A673 (cell line): Measurements from ENCODE around the gene MAPK8. TPM values are rescaled to one million over a fixed set of nuclear protein-coding genes. Genes with fewer than 3 reads are reported as not detected.

Experiments
- BruUV-seq: library from RNA; stranded (reverse); fragments of 400-500 nt; replicated peaks from 2 replicates; lab custom pipeline; 2021; lab: Mats Ljungman, UMichigan
- CTCF ChIA-PET: fragments of 300-600 bp; sonication (Branson Sonifier 250); formaldehyde crosslinking; loops from one replicate; lab custom pipeline; 2022; ENCODE audit warnings: antibody characterized with exemption; lab: Charles Lee
- POLR2A ChIA-PET: fragments of 300-600 bp; sonication (Branson Sonifier 250); formaldehyde crosslinking; loops from one replicate; lab custom pipeline; 2022; ENCODE audit warnings: antibody characterized with exemption; ENCODE audit not compliant: low non-redundant PET; lab: Charles Lee
- DNase-seq: peaks from one replicate; pipeline ENCODE4 v3.0.0-alpha.2; 2015; ENCODE audit warnings: low spot score
- H3K27ac ChIP-seq: fragments of 200-600 bp; sonication (generic); 2 replicates; pipeline ENCODE4 v1.5.1; 2016; ENCODE audit warnings: mixed run types, low read depth, mild to moderate bottlenecking, mixed read lengths, antibody characterized with exemption, low read length; ENCODE audit not compliant: poor library complexity, severe bottlenecking
- H3K27me3 ChIP-seq: fragments of 200-600 bp; sonication (generic); replicated peaks from 2 replicates; pipeline ENCODE4 v1.6.1; 2017; ENCODE audit warnings: mixed run types, low read depth, mild to moderate bottlenecking, mixed read lengths, antibody characterized with exemption, low read length; ENCODE audit not compliant: insufficient read depth, poor library complexity
- H3K36me3 ChIP-seq: fragments of 200-600 bp; sonication (generic); 2 replicates; pipeline ENCODE4 v1.6.1; 2016; ENCODE audit warnings: mixed run types, mild to moderate bottlenecking, mixed read lengths, antibody characterized with exemption, low read length; ENCODE audit not compliant: insufficient read depth, poor library complexity, severe bottlenecking
- H3K4me1 ChIP-seq: fragments of 200-600 bp; sonication (generic); 2 replicates; pipeline ENCODE4 v1.6.1; 2017; ENCODE audit warnings: mixed run types, mild to moderate bottlenecking, mixed read lengths, antibody characterized with exemption, low read length; ENCODE audit not compliant: insufficient read depth, poor library complexity, severe bottlenecking
- H3K4me3 ChIP-seq: fragments of 200-600 bp; sonication (generic); 2 replicates; pipeline ENCODE4 v1.5.1; 2016; ENCODE audit warnings: low read depth, mixed run types, mild to moderate bottlenecking, mixed read lengths, low read length; ENCODE audit not compliant: poor library complexity, severe bottlenecking
- H3K9me3 ChIP-seq: fragments of 200-600 bp; sonication (generic); 2 replicates; pipeline ENCODE4 v1.6.1; 2016; ENCODE audit warnings: mixed run types, low read depth, mild to moderate bottlenecking, mixed read lengths, antibody characterized with exemption, low read length; ENCODE audit not compliant: poor library complexity, severe bottlenecking
- EZH2 ChIP-seq: fragments of 200-600 bp; sonication (generic); IDR thresholded peaks from 2 replicates; pipeline ENCODE4 v1.6.1; 2017; ENCODE audit warnings: borderline replicate concordance, low read depth, mild to moderate bottlenecking, mixed read lengths, antibody characterized with exemption, low read length; ENCODE audit not compliant: poor library complexity, severe bottlenecking
- intact Hi-C: fragments of 100-400 bp; cut with micrococcal nuclease; formaldehyde crosslinking; loops from one replicate; pipeline ENCODE4 v1.10.0; 2022; ENCODE audit not compliant: unreplicated experiment
- total RNA-seq: library from RNA; stranded (reverse); gene quantifications from 2 replicates; pipeline ENCODE4 v1.2.3, GENCODE V29; 2021
- TF ChIP-seq, protein P1 (sequence below): fragments of 300-800, 200-600 bp; sonication (generic); conservative IDR thresholded peaks from 2 replicates; pipeline ENCODE4 v1.5.1; 2017; ENCODE audit warnings: low read depth, mild to moderate bottlenecking, antibody characterized with exemption, low read length, moderate library complexity, mixed read lengths

MAPK8 gene
- total RNA-seq, 1 experiment from 2014 or later: 52.0 TPM

DNA sequence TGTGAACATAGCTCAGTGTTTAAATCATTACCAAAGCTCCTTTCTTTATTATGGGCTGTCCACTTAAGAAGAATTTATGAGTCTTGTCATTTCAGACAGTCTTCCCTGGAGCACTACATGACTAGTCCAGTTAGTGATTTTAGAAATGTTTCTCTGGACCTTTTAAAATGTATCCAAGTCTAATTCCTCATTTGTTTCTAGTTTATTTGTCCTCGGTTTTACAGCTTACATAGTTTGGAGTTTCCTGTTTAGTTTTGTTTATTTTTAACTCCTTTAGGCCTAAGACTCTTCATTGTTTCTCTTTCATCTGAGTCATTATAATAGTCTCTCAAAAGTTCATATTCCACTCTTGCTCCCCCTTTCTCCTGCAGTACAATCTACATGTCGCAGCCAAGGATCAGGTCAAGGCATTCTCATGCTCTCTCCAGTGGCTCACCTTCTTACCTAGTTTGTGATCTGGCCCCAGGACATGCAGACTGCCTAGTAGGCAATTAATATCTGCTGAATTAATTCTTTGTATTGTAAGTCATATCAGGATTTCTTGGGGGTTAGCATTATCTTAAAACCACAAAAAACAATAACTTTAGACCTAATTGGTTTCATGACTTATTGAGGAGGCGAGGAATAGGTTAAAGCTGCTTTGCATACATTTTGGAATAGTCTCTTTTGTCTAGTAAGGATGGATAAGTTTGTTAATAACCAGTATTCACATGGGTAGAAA is 93.8 kb downstream of the MAPK8 start:
- H3K27ac ChIP-seq: no peak overlapping the region
- H3K27me3 ChIP-seq: no peaks in the 10 kb centered on the region
- BruUV-seq: no TSS peak
- DNase-seq: no peak
- no peaks in the 10 kb centered on the region for H3K36me3 ChIP-seq
- TF ChIP-seq, protein P1, sequence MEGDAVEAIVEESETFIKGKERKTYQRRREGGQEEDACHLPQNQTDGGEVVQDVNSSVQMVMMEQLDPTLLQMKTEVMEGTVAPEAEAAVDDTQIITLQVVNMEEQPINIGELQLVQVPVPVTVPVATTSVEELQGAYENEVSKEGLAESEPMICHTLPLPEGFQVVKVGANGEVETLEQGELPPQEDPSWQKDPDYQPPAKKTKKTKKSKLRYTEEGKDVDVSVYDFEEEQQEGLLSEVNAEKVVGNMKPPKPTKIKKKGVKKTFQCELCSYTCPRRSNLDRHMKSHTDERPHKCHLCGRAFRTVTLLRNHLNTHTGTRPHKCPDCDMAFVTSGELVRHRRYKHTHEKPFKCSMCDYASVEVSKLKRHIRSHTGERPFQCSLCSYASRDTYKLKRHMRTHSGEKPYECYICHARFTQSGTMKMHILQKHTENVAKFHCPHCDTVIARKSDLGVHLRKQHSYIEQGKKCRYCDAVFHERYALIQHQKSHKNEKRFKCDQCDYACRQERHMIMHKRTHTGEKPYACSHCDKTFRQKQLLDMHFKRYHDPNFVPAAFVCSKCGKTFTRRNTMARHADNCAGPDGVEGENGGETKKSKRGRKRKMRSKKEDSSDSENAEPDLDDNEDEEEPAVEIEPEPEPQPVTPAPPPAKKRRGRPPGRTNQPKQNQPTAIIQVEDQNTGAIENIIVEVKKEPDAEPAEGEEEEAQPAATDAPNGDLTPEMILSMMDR: no peak
- TF ChIP-seq EZH2: no peak
- POLR2A ChIA-PET: no interaction called here
- intact Hi-C loops: no loop called here
- CTCF ChIA-PET: no interaction called here
- H3K9me3 ChIP-seq: no peaks in the 10 kb centered on the region
- H3K4me1 ChIP-seq: peaks cover 47% of the 10 kb centered on the region
- no peak overlapping the region for H3K4me3 ChIP-seq

DNA sequence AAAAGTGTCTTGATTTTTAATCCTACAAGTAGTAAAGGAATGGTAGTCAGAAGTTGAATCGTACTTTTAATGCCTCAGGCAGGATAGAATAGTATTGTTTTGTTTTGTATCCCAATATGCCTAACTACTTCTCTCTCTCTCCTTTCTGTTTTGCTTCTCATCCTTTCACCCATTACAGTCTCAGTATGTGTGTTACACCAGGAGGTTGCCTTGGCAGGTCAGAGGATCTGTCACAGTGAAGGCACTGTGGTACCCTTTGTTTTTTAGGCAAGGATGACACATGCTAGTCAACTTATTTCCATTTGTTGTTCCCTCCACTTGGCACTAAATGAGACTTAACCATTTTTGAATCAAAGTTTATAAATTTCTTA is 94.4 kb downstream of the MAPK8 start:
- CTCF ChIA-PET: no interaction called here
- Histone ChIP-seq H3K4me3 (no peak overlapping the region), H3K9me3 (no peaks in the 10 kb centered on the region), H3K27me3 (no peaks in the 10 kb centered on the region), H3K27ac (no peak overlapping the region), H3K4me1 (peaks cover 52% of the 10 kb centered on the region), H3K36me3 (no peaks in the 10 kb centered on the region)
- no peak for DNase-seq
- intact Hi-C loops: no loop called here
- POLR2A ChIA-PET: no interaction called here
- TF ChIP-seq EZH2: no peak
- TF ChIP-seq, protein P1: no peak
- BruUV-seq: no TSS peak

DNA sequence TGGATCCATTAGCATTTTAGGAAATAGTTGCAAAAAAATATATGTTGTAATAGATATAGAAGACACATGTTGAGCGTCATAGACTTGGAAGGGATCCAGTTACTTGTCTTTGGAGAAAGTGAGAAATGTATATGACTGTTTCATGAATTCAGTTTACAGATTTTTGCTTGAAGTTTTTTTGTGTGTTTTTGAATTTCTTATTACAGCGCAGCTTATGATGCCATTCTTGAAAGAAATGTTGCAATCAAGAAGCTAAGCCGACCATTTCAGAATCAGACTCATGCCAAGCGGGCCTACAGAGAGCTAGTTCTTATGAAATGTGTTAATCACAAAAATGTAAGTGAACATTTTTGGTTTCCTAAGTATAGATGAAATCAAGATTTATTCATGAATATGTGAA is 98.2 kb downstream of the MAPK8 start:
- CTCF ChIA-PET: no interaction called here

More for the DNA sequence above, 98.2 kb downstream of the MAPK8 start:
- Histone ChIP-seq H3K4me3 (no peak overlapping the region), H3K36me3 (no peaks in the 10 kb centered on the region), H3K27me3 (no peaks in the 10 kb centered on the region), H3K4me1 (peaks cover 48% of the 10 kb centered on the region), H3K27ac (peak overlapping the region; percentile 66), H3K9me3 (no peaks in the 10 kb centered on the region)
- peak; percentile 37 for DNase-seq
- intact Hi-C loops: no loop called here
- POLR2A ChIA-PET: no interaction called here
- TF ChIP-seq, protein P1: no peak
- no peak for TF ChIP-seq EZH2
- no TSS peak for BruUV-seq
